COR-L47 (cell line): ENCODE measurements around the gene PIH1D1.
"Not testable (repeated sequence)": the region's sequence is repeated elsewhere in the genome, so short reads cannot be mapped to it uniquely, and the experiment has no call there.

Experiments used
- DNase-seq: peaks from one replicate; lab custom pipeline; 2025; lab: John Stamatoyannopoulos, UW

Gene PIH1D1

DNA sequence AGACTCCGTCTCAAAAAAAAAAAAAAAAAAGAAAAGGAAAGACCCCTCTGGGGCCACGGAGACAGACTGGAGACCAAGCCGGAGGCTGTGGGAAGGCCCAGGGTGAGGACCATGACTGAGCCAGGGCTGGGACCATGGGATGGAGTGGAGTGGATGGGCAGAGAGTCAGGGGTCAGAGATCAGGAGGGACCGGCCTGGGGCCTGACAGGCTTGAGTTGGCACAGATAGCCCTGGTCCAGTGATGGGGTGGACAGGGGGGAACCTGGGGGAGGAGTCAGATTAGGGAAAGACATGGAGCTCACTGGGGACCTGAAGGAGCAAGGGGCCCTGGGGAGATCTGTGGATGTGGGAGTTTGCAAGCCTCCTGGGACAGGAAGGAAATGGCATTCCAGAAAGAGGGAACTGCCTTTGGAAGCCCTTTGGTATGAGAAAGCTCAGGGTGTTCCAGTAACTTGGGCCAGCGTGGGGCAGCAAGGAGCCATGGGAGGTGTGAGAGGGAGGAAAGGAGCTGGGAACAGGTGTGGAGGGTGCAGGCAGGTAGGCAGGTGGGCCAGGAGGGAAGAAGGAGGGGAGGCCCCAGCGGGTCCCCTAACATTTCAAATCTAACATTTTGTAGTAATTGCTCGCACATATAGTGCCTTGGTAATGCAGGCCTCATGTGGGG, 29.5 kb upstream of the PIH1D1 start:
- DNase-seq = no peak

DNA sequence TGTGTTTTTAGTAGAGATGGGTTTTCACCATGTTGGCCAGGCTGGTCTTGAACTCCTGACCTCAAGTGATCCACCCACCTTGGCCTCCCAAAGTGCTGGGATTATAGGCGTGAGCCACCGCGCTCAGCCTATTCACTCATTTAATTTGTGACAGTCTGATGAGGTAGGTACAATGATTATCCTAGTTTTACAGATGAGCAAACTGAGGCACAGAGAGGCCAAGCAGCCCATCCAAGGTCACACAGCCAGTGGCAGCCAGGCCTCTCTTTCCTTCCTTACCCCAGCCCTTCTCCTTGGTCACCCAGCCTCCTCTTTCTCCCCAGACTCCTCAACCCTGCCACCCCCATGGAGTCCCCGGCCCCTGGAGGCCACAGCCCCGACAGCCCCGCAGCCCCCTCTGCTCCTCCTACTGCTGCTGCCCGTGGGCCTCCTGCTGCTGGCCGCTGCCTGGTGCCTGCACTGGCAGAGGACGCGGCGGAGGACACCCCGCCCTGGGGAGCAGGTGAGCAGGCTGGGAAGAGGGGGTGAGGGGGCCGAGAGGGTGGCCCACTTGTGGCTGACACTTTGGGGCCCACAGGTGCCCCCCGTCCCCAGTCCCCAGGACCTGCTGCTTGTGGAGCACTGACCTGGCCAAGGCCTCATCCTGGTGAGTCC, 28.5 kb upstream of the PIH1D1 start:
- no peak for DNase-seq

DNA sequence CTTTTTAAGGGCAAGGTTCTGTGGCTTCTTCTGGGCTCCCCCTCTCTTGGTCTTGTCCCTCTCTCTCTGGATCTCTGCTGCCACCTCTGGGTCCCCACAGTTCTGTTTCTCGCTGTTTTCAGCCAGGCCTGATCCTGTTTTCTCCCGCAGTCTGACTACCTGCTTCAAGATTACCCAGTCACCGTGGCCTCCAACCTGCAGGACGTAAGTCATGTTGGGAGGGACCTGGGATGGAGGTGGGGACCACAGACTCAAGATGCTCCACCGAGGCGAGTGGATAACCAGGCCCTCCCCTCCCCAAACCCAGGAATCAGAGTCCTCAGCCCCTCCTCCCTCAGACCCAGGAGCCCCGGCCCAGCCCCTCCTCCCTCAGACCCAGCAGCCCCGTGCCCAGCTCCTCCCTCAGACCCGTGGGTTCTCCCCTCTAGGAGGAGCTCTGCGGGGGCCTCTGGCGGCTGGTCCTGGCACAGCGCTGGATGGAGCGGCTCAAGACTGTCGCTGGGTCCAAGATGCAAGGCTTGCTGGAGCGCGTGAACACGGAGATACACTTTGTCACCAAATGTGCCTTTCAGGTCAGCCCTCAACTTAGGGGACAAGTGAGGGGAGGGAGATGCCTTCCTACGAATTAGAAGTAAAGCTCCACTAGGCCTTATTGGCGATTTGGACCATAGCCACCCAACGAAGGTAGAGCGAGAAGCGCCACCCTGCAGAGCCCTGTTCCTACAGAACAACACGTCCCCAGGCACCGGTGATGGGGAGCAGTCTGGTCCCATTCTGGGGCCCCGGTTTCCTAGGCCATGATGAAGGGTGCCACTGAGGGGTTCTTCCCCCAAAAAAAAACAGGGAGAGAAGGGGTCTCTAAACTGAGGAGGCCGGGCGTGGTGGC, 24.6 kb upstream of the PIH1D1 start:
- DNase-seq = peak; percentile 31

DNA sequence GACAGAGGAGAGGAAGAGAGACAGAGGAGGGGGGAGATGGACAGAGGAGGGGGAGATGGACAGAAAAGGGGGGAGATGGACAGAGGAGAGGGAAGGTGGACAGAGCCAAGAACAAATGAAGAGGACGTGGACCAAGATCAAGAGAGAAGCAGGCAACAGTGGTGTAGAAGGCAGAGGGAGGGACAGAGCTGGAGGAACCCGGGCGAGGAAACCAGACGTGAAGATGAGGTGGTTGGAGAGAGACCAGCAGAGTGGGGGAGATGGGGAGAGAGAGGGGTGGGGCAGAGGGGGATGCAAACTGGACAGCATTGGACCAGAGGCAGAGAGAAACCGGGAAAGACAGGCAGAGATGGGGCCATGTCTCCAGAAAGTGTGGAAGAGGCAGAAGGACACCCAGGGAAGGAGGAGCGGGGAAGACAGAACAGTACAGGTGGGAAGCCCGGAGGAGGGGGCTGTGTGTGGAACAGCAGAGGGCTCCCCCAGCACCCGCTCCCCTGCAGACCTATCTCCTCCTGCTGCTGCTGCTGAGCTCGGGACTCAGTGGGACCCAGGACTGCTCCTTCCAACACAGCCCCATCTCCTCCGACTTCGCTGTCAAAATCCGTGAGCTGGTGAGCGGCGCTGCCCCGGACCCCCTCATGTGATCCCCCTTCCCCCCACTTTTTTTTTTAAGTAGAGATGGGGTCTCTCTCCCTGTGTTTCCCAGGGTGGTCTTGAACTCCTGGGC, 23.7 kb upstream of the PIH1D1 start:
- DNase-seq = no peak

DNA sequence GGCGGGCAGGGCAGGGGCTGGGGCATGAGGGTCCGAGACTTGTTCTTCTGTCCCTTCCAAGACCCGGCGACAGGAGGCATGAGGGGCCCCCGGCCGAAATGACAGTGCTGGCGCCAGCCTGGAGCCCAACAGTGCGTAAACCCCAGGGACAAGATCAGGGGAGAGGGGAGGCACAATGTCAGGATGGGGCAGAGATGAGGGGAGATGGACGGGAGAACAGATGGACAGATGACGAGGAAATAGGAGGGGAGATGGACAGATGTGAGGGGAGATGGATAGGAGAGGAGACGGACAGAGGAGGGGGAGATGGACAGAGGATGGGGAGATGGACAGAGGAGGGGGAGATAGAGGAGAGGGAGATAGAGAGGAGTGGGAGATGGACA, 22.9 kb upstream of the PIH1D1 start:
- no peak for DNase-seq

DNA sequence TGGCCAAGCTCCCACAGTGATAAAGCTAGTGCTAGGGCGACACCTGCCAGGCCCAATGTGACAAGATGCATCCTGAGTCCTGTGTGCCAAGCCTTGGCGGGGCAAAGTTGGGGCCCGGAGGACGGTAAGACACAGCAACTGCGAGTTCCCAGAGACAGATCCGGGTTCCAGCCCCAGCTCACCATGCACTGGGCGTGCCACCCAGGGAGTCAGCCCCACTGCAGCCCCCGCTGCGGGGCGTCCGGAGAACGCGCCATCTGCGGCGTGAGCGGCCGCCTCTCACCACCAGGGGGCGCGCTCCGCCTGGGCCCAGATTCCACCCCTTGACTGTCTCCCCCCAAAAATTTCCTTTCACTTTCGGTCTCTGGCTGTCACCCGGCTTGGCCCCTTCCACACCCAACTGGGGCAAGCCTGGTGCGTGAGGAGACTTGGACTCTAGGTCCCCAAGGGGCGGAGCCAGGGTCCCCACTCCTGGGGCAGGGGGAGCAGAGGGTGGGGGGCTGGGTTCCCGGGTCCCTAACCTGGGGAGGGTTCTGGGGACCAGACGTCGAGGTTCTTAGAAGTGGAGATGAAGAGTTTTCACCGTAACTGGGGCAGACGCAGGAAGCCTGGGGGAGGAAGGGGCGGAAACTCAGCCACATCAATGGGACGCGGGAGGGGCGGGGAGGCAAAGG, 22.4 kb upstream of the PIH1D1 start, which contains the start of gene FLT3LG:
Gene FLT3LG (plus strand): TSS at position 348 of the 674 bp plus-strand sequence. CDS start 425 bp downstream, outside the sequence.
- DNase-seq = peak; percentile 66

DNA sequence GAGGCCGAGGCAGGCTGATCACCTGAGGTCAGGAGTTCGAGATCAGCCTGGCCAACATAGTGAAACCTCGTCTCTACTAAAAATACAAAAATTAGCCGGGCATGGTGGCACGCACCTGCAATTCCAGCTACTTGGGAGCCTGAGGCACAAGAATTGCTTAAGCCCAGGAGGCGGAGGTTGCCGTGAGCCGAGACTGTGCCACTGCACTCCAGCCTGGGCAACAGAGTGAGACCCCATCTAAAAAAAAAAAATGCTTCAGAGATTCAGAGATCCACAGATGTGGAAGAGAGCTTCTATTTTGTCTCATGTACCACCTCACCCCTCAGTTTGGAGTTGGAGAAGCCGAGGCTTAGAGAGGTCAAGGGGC, 21.9 kb upstream of the PIH1D1 start:
- DNase-seq = not testable (repeated sequence)

DNA sequence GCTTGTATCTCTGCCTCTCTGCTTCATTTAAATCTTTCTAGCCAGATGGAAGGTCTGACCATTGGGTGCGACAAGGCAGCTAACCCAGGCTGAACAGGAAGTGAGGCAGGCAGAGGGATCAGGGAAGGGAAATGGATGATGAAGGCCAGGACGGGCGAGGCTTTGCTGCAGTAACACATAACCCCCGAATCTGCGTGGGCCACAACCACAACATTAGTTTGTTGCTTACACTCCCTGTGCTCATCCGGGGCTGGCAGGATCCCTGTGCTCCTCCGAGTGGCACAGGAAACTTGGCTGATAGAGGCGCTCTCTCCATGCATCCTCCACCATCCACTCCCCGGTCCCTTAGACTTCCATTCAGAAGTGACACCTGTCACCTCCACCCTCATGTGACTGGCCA, 21.3 kb upstream of the PIH1D1 start:
- DNase-seq = no peak

DNA sequence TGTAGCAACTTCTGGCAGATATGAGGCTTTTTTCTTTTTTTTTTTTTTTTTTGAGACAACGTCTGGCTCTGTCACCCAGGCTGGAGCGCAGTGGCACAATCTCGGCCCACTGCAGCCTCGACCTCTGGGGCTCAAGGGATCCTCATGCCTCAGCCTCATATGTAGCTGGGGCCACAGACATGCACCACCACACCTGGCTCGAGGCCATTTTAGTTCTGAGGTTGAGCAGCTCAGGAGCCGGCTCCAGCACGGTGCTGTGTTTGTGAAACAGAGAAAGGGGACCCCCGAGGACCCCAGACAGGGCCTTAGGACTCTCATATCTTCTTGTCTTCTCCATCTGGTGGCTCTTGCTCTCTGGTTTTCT, 19.0 kb upstream of the PIH1D1 start:
- DNase-seq = no peak

DNA sequence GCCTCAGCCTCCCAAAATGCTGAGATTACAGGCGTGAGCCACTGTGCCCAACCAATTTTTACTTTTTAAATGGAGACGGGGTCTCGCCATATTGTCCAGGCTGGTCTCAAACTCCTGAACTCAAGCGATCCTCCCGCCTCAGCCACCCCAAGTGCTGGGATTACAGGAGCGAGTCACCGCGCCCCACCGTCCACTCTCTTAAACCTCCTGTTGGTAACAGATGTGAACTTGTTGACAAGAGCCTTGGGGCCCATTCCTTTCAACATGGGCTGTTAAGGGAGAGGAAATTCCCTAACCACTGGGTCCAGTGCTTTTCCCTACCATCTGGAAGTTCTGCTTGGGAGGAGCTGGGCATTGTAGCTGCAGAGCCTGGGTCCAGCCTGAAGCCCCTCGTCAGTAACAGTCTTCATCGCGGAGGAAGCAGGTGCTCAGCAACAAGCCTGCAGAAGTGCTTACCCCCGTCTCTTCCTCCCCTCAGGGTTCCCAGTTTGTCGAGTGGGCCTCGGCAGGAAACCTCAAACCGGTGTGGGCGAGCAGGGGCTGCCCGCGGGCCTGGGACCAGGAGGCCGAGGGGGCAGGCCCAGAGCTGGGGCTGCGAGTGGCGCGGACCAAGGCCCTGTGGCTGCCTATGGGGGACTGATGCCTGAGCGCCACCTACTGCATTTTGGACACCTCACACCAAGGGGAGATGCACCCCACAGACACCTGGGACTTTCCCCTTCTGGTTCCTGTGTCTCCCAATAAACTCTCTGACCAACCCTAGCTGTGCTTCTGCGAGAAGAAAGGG, 18.4 kb upstream of the PIH1D1 start:
- no peak for DNase-seq

DNA sequence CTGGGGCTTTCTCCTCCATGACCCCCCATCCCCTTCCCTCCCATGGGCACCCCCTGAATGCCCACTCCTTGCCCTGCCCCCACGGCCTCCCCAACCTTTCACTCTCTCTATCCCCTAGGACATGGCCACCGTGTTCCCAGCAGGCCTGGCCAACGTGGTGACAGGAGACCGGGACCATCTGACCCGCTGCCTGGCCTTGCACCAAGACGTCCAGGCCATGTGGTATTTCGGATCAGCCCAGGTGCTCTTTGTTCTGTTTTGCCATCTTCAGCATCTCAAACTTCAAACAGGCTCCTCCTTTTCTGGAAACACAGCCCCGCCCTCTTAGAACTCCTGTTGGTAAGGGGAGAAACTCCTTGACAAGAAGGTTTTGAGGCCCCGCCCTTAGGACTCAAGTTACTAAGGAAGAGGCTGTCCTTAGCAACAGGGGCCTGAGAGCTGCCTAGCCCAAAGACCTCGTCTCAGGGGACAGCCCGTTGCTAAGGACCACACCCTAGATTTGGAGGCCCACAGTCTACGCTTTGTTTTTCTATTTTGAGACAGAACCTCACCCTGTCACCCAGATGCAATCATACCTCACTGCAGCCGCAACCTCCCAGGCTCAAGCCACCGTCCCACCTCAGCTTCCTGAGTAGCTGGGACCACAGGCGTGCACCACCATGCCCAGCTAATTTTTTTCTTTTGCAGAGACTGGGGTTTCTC, 17.3 kb upstream of the PIH1D1 start:
- peak; percentile 21 for DNase-seq

DNA sequence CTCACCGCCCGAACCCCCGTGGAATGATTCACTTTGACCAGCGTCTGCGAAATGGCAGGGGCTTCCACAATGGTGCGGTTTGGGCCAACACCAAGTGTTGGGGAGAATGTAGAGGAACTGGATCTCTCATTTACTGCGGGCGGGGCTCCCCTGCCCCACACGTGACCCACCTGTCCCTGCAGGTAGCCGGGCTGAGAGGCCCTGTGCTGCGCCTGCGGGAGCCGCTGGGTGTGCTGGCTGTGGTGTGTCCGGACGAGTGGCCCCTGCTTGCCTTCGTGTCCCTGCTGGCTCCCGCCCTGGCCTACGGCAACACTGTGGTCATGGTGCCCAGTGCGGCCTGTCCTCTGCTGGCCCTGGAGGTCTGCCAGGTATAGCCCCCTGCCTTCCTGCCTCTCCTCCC, 16.6 kb upstream of the PIH1D1 start:
- DNase-seq = no peak

DNA sequence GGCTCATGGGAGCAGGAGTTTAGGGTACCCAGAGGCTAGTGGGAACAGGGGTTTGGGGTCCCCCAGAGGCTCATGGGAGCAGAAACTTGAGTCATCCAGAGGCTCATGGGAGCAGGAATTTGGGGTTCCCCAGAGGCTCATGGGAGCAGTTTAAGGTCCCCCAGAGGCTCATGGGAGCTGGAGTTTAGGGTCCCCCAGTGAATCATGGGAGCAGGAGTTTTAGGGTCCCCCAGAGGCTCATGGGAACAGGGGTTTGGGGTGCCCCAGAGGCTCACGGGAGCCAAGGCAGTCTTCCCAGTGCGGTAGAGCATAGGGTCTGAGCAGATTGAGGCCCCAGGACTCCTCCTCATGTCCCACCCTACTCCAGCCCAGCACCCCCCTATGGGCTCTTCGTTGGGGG, 13.8 kb upstream of the PIH1D1 start:
- no peak for DNase-seq

DNA sequence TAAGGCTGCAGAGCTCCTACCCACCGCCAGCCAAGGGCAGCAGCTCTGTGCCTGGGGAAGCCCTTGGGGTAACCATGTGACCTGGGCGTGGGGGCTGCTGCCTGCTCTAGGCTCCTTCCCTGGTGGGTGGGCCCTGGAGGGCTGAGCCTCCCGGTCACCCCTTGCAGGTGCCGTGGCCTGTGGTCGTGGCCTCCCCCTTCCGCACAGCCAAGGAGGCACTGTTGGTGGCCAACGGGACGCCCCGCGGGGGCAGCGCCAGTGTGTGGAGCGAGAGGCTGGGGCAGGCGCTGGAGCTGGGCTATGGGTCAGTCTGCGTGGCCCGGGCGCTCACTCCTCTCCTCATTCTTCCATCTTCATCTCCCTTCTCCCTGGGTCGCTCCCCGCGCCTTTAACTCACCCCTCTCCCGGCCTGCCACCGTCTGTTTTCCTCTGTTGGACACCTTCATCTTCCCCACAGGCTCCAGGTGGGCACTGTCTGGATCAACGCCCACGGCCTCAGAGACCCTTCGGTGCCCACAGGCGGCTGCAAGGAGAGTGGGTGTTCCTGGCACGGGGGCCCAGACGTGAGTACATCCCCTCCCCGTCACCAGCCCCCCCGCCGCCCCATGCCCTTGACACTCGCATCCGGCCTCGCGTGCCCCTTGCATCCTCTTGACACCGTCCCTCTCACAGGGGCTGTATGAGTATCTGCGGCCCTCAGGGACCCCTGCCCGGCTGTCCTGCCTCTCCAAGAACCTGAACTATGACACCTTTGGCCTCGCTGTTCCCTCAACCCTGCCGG, 12.5 kb upstream of the PIH1D1 start:
- DNase-seq = no peak

DNA sequence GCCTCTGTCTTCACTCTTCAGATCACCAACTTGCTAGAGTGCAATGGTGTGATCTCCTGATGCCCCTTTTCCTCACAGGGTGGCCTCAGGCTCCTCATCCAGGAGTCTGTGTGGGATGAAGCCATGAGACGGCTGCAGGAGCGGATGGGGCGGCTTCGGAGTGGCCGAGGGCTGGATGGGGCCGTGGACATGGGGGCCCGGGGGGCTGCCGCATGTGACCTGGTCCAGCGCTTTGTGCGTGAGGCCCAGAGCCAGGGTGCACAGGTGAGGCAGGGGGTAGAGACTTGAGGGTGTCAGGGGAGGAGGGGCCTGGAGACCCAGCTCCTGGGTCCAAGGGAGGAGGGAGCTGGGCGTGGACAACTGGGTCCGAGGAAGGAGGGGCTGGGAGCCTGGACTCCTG, 10.9 kb upstream of the PIH1D1 start:
- no peak for DNase-seq

DNA sequence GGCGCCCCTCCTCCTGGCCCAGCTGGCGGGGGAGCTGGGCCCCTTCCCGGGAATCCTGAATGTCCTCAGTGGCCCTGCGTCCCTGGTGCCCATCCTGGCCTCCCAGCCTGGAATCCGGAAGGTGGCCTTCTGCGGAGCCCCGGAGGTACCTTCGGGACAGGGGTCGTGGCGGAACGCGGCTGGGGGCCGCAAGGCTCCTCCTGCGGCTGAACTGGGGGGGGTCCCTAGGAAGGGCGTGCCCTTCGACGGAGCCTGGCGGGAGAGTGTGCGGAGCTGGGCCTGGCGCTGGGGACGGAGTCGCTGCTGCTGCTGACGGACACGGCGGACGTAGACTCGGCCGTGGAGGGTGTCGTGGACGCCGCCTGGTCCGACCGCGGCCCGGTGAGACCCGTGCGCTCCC, 10.0 kb upstream of the PIH1D1 start:
- no peak for DNase-seq

DNA sequence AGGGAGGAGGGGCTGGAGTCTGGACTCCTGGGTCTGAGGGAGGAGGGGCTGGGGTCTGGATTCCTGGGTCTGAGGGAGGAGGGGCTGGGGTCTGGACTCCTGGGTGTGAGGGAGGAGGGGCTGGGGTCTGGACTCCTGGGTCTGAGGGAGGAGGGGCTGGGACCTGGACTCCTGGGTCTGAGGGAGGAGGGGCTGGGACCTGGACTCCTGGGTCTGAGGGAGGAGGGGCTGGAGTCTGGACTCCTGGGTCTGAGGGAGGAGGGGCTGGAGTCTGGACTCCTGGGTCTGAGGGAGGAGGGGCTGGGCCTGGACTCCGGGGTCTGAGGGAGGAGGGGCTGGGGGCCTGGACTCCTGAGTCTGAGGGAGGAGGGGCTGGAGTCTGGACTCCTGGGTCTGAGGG, 9.5 kb upstream of the PIH1D1 start:
- DNase-seq = not testable (repeated sequence)

DNA sequence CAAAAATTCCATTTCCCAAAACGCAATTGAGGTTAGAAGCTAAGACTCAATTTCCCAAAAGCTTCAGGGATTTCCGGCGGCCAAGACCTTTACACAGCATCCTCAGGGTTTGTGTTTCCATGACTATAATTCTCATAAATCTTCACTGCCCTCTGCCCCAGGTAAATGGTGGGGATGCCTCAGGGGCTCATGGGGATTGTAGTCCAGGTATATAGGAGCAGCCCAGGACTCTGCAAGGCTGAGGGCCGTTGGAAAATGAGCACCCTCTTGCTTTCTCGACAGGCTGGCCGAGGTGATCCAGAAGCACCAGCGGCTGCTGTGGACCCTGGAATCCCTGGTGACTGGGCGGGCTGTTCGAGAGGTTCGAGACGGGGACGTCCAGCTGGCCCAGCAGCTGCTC, 7.8 kb upstream of the PIH1D1 start:
- DNase-seq = no peak

DNA sequence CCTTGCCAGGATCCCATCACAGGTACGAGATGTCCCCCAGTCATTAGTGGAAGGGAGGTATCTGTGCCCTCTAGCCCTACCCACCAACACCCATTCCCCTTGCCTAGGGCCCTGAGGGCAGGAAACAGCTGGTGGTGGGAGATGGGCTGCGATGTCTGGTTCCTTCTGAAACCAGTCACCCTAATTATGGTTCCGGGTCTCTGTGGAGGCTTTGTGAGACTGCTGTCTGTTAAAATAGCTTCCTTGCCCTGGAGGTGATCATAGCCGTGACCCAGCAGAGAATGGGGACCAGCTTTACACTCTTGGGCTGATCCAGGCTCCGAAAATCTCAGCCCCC, 6.9 kb upstream of the PIH1D1 start:
- no peak for DNase-seq

DNA sequence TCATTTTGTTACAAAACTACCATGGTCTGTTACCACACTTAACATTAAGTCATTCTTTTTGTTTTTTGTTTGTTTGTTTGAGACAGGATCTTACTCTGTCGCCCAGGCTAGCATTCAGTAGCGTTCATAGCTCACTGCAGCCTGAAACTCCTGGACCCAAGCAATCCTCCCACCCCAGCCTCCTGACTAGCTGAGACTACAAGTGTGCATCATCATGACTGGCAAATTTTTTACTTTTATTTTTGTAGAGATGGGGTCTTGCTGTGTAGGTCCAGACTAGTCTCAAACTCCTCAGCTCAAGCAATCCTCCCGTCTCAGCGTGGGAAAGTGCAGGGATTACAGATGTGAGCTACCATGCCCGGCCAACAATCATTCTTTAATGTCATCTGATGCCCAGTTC, 4.7 kb upstream of the PIH1D1 start:
- DNase-seq = no peak
